Mammary epithelial cell (primary cell): ENCODE data around the gene CEP44.

ENCODE experiments used
- EZH2 ChIP-seq: IDR thresholded peaks from 2 replicates; pipeline ENCODE4 v1.6.1; 2012; ENCODE audit warnings: low read length, inconsistent platforms, borderline replicate concordance
- TF ChIP-seq, protein P1 (sequence below), 2 donors: IDR thresholded peaks in 1 of 2; conservative IDR thresholded peaks in 1 of 2; 2 replicates each; pipeline ENCODE4 v1.5.1; 2011 to 2012; ENCODE audit warnings: inconsistent platforms in 2 of 2, low read length in 2 of 2, mild to moderate bottlenecking in 2 of 2, control low read depth in 1 of 2, low read depth in 1 of 2; ENCODE audit not compliant: insufficient read depth in 1 of 2; ENCODE audit errors: extremely low read depth in 1 of 2

- TF ChIP-seq, protein P1, sequence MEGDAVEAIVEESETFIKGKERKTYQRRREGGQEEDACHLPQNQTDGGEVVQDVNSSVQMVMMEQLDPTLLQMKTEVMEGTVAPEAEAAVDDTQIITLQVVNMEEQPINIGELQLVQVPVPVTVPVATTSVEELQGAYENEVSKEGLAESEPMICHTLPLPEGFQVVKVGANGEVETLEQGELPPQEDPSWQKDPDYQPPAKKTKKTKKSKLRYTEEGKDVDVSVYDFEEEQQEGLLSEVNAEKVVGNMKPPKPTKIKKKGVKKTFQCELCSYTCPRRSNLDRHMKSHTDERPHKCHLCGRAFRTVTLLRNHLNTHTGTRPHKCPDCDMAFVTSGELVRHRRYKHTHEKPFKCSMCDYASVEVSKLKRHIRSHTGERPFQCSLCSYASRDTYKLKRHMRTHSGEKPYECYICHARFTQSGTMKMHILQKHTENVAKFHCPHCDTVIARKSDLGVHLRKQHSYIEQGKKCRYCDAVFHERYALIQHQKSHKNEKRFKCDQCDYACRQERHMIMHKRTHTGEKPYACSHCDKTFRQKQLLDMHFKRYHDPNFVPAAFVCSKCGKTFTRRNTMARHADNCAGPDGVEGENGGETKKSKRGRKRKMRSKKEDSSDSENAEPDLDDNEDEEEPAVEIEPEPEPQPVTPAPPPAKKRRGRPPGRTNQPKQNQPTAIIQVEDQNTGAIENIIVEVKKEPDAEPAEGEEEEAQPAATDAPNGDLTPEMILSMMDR (conservative IDR thresholded peaks at IDR 0.05 in 1 of 2, IDR thresholded peaks at IDR 0.05 in 1 of 2; ENCODE audit: extremely low read depth in 1 of 2, insufficient read depth in 1 of 2, low read depth in 1 of 2, low read length in 2 of 2): no peak
- no peak for TF ChIP-seq EZH2
Measured at GRCh38 chr4:174281901-174282300, 1.8 kb upstream of the CEP44 start.
